Astrocyte of the spinal cord (primary cell): ENCODE measurements around the gene MTA1.

ENCODE experiments used
- DNase-seq: peaks from one replicate; pipeline ENCODE4 v3.0.0; 2011; ENCODE audit warnings: low read depth, low spot score
- H3K4me3 ChIP-seq: 2 replicates; pipeline ENCODE4 v1.5.1; 2011; ENCODE audit warnings: low read depth, mild to moderate bottlenecking, low read length, moderate library complexity
- in situ Hi-C: cut with HindIII; loops from 2 replicates; pipeline ENCODE4 v1.10.0; 2017; ENCODE audit warnings: low sequenced_read_pairs
- TF ChIP-seq, protein P1 (sequence below): IDR thresholded peaks from 2 replicates; pipeline ENCODE4 v1.5.1; 2012; ENCODE audit warnings: low read depth, mild to moderate bottlenecking, low read length, inconsistent platforms

MTA1 gene

DNA sequence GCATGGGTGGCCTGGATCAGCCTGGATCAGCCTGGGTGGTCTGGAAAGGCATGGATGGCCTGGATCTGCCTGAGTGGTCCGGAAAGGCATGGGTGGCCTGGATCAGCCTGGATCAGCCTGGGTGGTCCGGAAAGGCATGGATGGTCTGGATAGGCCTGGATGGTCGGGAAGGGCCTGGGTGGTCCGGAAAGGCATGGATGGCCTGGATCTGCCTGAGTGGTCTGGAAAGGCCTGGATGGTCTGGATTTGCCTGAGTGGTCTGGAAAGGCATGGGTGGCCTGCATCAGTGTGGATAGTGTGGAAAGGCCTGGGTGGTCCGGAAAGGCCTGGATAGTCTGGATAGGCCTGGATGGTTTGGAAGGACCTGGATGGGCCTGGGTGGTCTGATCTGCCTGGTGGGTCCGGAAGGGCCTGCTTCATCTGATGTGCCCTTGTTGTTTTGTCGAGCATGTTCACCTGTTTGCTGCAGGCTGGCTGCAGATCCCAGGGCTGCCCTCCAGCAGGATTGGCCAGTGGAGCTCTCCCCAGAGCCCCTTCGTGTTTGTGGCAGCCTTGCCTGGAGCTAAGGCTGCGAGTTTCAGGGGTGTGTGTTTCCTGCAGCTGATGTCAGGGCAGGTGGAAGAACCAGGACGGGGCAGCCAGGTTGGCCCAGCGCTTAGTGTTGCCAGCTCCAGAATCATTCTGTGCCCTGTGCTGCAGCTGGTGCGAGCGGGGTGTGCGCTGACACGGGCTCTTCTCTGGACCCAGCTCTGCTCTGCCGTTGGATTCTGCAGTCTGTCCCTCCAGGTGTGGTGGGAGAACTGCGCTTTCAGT lies 40.5 kb upstream of the MTA1 start:
- TF ChIP-seq, protein P1, sequence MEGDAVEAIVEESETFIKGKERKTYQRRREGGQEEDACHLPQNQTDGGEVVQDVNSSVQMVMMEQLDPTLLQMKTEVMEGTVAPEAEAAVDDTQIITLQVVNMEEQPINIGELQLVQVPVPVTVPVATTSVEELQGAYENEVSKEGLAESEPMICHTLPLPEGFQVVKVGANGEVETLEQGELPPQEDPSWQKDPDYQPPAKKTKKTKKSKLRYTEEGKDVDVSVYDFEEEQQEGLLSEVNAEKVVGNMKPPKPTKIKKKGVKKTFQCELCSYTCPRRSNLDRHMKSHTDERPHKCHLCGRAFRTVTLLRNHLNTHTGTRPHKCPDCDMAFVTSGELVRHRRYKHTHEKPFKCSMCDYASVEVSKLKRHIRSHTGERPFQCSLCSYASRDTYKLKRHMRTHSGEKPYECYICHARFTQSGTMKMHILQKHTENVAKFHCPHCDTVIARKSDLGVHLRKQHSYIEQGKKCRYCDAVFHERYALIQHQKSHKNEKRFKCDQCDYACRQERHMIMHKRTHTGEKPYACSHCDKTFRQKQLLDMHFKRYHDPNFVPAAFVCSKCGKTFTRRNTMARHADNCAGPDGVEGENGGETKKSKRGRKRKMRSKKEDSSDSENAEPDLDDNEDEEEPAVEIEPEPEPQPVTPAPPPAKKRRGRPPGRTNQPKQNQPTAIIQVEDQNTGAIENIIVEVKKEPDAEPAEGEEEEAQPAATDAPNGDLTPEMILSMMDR, result no peak
- H3K4me3 ChIP-seq, result no peak overlapping the region
- in situ Hi-C loops, result no loop called here

DNA sequence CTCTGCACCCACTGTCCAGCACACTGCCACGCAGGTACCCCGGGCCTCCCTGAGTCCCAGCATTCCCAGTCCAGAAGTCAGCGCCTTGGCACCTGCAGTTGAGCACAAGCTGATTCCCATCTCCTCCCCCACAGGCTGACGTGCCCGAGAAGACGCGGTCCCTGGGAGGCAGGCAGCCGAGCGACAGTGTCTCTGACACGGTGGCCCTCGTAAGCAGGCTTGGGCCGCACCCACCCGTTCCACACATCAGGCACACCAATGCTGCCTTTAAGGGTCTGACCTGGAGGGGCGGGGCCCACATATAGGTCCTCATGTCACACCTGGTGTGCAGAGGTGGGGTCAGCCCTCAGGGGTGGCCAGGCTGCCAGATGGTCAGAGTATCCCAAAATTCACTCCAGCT lies 39.7 kb upstream of the MTA1 start:
- no peak overlapping the region for H3K4me3 ChIP-seq
- DNase-seq, result no peak
- TF ChIP-seq, protein P1, result no peak
- in situ Hi-C loops, result no loop called here

More for the DNA sequence above, 40.5 kb upstream of the MTA1 start:
- no peak for DNase-seq

DNA sequence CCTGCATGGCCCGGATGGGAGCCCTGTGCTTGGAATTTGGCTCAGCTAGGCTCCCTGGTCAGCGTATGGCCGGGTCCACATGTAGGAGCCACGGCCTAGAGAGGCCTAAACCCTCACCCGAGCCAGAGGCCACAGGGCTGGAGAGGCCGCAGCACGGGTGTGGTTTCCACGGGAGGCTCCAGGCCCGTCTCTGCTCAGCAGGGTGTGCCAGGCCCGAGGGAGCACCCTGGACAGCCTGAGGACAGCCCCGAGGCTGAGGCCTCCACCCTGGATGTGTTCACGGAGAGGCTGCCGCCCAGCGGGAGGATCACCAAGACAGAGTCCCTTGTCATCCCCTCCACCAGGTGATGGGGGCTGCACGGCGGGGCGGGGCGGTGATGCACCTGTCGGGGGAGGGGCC lies 38.9 kb upstream of the MTA1 start:
- H3K4me3 ChIP-seq, result no peak overlapping the region
- TF ChIP-seq, protein P1, result no peak
- DNase-seq, result no peak
- in situ Hi-C loops, result no loop called here

DNA sequence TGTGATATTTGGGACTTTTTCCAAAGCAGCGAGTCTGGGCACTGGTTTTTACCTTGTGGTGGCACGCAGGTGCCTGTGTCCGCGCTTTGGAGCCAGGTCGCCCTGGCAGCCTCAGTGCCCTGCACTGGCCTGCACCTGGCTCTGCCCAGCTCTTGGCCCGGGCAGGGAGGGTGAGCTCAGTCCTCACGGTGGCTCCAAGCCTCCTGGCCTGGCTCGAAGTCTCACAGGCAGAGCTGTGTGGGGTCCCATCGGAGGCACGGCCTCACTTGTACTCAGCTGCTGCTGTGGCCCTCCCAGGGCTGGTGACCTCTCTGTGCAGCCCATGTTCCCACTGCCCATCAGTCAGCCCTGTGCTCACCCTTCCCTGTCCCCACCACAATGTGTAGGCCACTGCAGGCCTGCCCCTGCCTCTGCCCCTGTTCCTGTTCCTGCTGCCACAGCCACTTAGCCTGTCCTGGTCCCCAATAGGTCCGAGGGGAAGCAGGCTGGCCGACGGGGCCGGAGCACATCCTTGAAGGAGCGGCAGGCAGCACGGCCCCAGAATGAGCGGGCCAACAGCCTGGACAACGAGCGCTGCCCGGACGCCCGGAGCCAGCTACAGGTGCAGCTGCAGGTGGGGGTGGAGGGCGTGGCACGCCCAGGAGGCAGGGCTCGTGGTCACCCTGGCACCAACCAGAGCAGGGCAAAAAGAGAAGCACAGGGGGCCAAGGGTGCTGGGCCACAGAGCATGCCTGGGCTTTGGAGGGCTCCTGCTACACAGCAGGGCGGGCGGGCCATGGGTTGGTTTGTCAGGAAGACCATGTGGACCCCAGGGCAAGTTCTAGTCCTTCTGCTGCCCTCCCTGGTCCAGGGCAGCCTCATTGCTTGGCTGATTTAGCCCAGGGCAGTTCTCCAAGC lies 37.9 kb upstream of the MTA1 start:
- no peak overlapping the region for H3K4me3 ChIP-seq
- in situ Hi-C loops, result no loop called here
- TF ChIP-seq, protein P1, result no peak
- DNase-seq, result no peak

DNA sequence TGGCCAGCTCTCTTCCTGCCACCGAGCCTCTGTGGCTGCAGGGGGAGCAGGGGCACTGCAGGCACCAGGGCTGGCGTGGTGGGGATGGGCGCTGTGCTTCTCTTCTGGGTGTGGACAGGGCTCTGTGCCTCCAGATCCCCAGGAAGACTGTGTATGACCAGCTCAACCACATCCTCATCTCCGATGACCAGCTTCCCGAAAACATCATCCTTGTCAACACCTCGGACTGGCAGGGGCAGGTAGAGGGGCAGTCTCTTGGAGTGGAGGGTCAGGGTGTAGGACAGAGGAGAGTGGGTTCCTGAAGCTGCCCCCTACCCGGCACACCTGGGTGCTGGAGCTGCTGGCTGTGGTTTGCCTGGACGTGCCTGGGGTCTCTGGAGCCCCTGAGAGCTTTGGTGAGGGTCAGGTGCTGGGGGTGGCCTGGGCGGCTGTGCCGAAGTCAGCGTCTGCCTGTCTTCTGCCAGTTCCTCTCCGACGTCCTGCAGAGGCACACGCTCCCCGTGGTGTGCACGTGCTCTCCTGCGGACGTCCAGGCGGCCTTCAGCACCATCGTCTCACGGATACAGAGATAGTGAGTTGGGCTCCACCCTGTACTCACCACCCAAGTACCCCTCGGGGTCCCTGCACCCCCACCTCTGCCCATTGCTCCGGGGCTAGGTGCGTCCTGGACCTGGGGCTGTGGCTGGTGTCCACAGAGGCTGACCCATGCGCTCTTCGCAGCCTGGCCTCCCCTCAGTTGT lies 37.1 kb upstream of the MTA1 start:
- in situ Hi-C loops, result no loop called here
- DNase-seq, result no peak
- no peak overlapping the region for H3K4me3 ChIP-seq
- TF ChIP-seq, protein P1, result no peak

DNA sequence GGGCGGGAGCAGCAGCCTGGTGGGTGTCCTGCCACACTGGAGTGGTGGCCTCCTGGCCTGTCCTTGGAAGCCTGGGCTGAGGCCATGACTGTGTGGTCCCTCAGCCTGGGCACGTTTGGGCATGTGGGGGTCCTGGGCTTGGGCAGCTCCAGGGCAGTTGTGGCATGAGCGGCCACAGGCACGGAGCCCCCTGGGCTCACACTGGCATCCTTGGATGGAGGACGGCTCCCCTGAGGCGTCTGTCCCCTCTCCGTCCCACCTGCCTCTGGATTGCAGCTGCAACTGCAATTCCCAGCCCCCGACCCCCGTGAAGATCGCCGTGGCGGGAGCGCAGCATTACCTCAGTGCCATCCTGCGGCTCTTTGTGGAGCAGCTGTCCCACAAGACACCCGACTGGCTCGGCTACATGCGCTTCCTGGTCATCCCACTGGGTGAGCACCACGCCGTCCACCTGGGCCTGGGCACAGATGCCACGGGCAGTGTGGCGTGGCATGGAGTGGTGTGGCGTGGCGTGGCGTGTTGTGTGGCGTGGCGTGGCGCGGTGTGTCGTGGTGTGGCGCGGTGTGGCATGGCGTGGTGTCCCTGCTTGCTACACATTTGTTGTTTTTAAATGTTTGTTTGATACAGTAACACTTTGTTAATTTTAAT lies 36.4 kb upstream of the MTA1 start:
- DNase-seq, result no peak
- no peak overlapping the region for H3K4me3 ChIP-seq
- TF ChIP-seq, protein P1, result no peak
- in situ Hi-C loops, result no loop called here
